A673 (cell line): ENCODE measurements around the gene CDK8. TPM values are rescaled to one million over a fixed set of nuclear protein-coding genes. Genes with fewer than 3 reads are reported as not detected.

Experiments used
- BruUV-seq: library from RNA; stranded (reverse); fragments of 400-500 nt; replicated peaks from 2 replicates; lab custom pipeline; 2021; lab: Mats Ljungman, UMichigan
- CTCF ChIA-PET: fragments of 300-600 bp; sonication (Branson Sonifier 250); formaldehyde crosslinking; loops from one replicate; lab custom pipeline; 2022; ENCODE audit warnings: antibody characterized with exemption; lab: Charles Lee
- POLR2A ChIA-PET: fragments of 300-600 bp; sonication (Branson Sonifier 250); formaldehyde crosslinking; loops from one replicate; lab custom pipeline; 2022; ENCODE audit warnings: antibody characterized with exemption; ENCODE audit not compliant: low non-redundant PET; lab: Charles Lee
- DNase-seq: peaks from one replicate; pipeline ENCODE4 v3.0.0-alpha.2; 2015; ENCODE audit warnings: low spot score
- H3K27ac ChIP-seq: fragments of 200-600 bp; sonication (generic); 2 replicates; pipeline ENCODE4 v1.5.1; 2016; ENCODE audit warnings: mixed run types, low read depth, mild to moderate bottlenecking, mixed read lengths, antibody characterized with exemption, low read length; ENCODE audit not compliant: poor library complexity, severe bottlenecking
- H3K27me3 ChIP-seq: fragments of 200-600 bp; sonication (generic); replicated peaks from 2 replicates; pipeline ENCODE4 v1.6.1; 2017; ENCODE audit warnings: mixed run types, low read depth, mild to moderate bottlenecking, mixed read lengths, antibody characterized with exemption, low read length; ENCODE audit not compliant: insufficient read depth, poor library complexity
- H3K36me3 ChIP-seq: fragments of 200-600 bp; sonication (generic); 2 replicates; pipeline ENCODE4 v1.6.1; 2016; ENCODE audit warnings: mixed run types, mild to moderate bottlenecking, mixed read lengths, antibody characterized with exemption, low read length; ENCODE audit not compliant: insufficient read depth, poor library complexity, severe bottlenecking
- H3K4me1 ChIP-seq: fragments of 200-600 bp; sonication (generic); 2 replicates; pipeline ENCODE4 v1.6.1; 2017; ENCODE audit warnings: mixed run types, mild to moderate bottlenecking, mixed read lengths, antibody characterized with exemption, low read length; ENCODE audit not compliant: insufficient read depth, poor library complexity, severe bottlenecking
- H3K4me3 ChIP-seq: fragments of 200-600 bp; sonication (generic); 2 replicates; pipeline ENCODE4 v1.5.1; 2016; ENCODE audit warnings: low read depth, mixed run types, mild to moderate bottlenecking, mixed read lengths, low read length; ENCODE audit not compliant: poor library complexity, severe bottlenecking
- H3K9me3 ChIP-seq: fragments of 200-600 bp; sonication (generic); 2 replicates; pipeline ENCODE4 v1.6.1; 2016; ENCODE audit warnings: mixed run types, low read depth, mild to moderate bottlenecking, mixed read lengths, antibody characterized with exemption, low read length; ENCODE audit not compliant: poor library complexity, severe bottlenecking
- CTCF ChIP-seq: fragments of 300-800, 200-600 bp; sonication (generic); conservative IDR thresholded peaks from 2 replicates; pipeline ENCODE4 v1.5.1; 2017; ENCODE audit warnings: low read depth, mild to moderate bottlenecking, antibody characterized with exemption, low read length, moderate library complexity, mixed read lengths
- EZH2 ChIP-seq: fragments of 200-600 bp; sonication (generic); IDR thresholded peaks from 2 replicates; pipeline ENCODE4 v1.6.1; 2017; ENCODE audit warnings: borderline replicate concordance, low read depth, mild to moderate bottlenecking, mixed read lengths, antibody characterized with exemption, low read length; ENCODE audit not compliant: poor library complexity, severe bottlenecking
- intact Hi-C: fragments of 100-400 bp; cut with micrococcal nuclease; formaldehyde crosslinking; loops from one replicate; pipeline ENCODE4 v1.10.0; 2022; ENCODE audit not compliant: unreplicated experiment
- total RNA-seq: library from RNA; stranded (reverse); gene quantifications from 2 replicates; pipeline ENCODE4 v1.2.3, GENCODE V29; 2021

CDK8 gene
- total RNA-seq, 1 experiment from 2014 or later = 23.1 TPM

DNA sequence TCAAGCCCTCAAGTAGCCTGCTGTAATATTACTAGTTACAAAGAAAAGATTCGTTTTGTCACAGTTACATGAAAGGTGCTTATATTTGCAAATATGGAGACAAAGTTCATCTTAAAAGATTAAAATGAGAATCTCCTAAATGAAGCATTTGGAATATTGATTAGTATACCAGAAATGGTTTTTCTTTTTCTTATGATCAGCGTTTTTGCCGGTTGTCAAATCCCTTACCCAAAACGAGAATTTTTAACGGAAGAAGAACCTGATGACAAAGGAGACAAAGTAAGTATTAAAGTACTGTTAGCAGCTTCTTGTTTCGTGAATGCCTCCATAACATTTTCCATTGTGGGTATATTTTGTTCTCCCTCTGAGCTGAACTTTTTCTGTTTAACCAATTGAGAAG is 147.1 kb downstream of the CDK8 start:
- BruUV-seq = no TSS peak
- no peak for DNase-seq
- Histone ChIP-seq H3K27ac (no peak overlapping the region), H3K36me3 (peaks cover 4% of the 10 kb centered on the region), H3K4me3 (no peak overlapping the region), H3K9me3 (no peaks in the 10 kb centered on the region), H3K27me3 (no peaks in the 10 kb centered on the region), H3K4me1 (no peaks in the 10 kb centered on the region)
- ChIA-PET POLR2A (no interaction called here), CTCF (no interaction called here)
- intact Hi-C loops = no loop called here
- TF ChIP-seq CTCF (no peak), EZH2 (no peak)

DNA sequence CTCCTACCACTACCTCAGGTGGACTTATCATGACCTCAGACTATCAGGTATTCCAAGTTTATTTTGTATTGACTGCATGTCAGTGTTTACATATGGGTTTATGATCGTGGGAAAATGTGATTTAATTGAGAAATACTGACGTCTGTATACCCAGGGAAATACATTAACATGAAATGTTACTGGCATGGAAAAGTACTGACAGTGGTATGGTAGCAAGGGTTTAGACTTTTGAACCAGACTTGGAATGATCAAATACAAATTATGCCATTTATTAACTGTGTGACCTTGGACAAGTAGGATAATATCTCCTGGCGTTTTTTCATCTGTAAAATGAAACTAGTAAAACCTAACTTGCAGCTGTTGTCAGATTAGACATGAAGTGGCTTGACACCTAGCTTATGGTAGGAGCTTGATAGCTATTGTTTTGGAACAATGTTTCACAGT is 147.7 kb downstream of the CDK8 start:
- H3K36me3 ChIP-seq = peaks cover 4% of the 10 kb centered on the region
- no peak overlapping the region for H3K4me3 ChIP-seq
- CTCF ChIA-PET = no interaction called here
- TF ChIP-seq EZH2 = no peak
- no peak for TF ChIP-seq CTCF
- H3K27me3 ChIP-seq = no peaks in the 10 kb centered on the region
- POLR2A ChIA-PET = no interaction called here
- no peaks in the 10 kb centered on the region for H3K4me1 ChIP-seq
- no peaks in the 10 kb centered on the region for H3K9me3 ChIP-seq
- no peak overlapping the region for H3K27ac ChIP-seq
- no TSS peak for BruUV-seq
- intact Hi-C loops = no loop called here
- no peak for DNase-seq

GRCh38 chr13:26406791-26407190 is 152.9 kb downstream of the CDK8 start:
- H3K36me3 ChIP-seq = peaks cover 4% of the 10 kb centered on the region
- no peak overlapping the region for H3K27ac ChIP-seq
- ChIA-PET POLR2A (no interaction called here), CTCF (no interaction called here)
- H3K27me3 ChIP-seq = no peaks in the 10 kb centered on the region
- H3K4me3 ChIP-seq = no peak overlapping the region
- no peaks in the 10 kb centered on the region for H3K9me3 ChIP-seq
- no peaks in the 10 kb centered on the region for H3K4me1 ChIP-seq
- no peak for TF ChIP-seq CTCF
- no peak for TF ChIP-seq EZH2
- no peak for DNase-seq
- intact Hi-C loops = no loop called here
- no TSS peak for BruUV-seq
